ENCODE measurements around the gene WDR31. TPM values are rescaled to one million over a fixed set of nuclear protein-coding genes. Genes with fewer than 3 reads are reported as not detected.

The WDR31 gene
- total RNA-seq, 1 donor from 2014 or later = 1.6 TPM

DNA sequence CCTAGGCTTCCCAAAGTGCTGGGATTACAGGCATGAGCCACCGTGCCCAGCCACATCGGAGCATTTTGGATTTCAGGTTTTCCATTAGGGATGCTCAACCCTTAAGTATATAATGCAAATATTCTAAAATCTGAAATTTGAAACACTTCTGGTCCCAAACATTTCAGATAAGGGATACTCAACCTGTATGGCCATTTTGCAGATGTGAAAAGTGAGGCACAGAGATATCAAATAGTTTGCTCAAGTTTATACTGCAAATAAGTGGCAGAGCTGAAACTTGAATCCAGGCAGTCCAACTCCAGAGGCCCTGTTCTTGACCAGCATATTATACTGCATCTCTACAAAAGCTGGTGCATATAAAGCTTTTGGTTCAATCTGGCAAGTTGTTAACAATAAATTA is 2.4 kb downstream of the WDR31 start:
- H3K4me3 ChIP-seq (ENCODE audit: insufficient read depth, low read depth, low read length) = no peak overlapping the region
- H3K9me3 ChIP-seq (ENCODE audit: insufficient read depth, low read depth, low read length) = no peaks in the 10 kb centered on the region
- no peaks in the 10 kb centered on the region for H3K4me1 ChIP-seq (ENCODE audit: insufficient read depth, low read length)
- H3K36me3 ChIP-seq (ENCODE audit: insufficient read depth, low read length) = no peaks in the 10 kb centered on the region
- no peak overlapping the region for H3K4me2 ChIP-seq (ENCODE audit: low read length)
- Mint-ChIP-seq H3K9me3 (ENCODE audit: unreplicated experiment) (no peaks in the 10 kb centered on the region), H3K27me3 (ENCODE audit: low read depth, unreplicated experiment) (peaks cover 5% of the 10 kb centered on the region), H3K36me3 (ENCODE audit: low read depth, unreplicated experiment) (no peaks in the 10 kb centered on the region), H3K4me3 (ENCODE audit: unreplicated experiment) (no peak overlapping the region), H3K4me1 (ENCODE audit: low read depth, unreplicated experiment) (no peaks in the 10 kb centered on the region), H3K27ac (ENCODE audit: unreplicated experiment) (no peak overlapping the region)
- H4K20me1 ChIP-seq (ENCODE audit: insufficient read depth, low read length) = no peaks in the 10 kb centered on the region
- H3K27ac ChIP-seq (ENCODE audit: low read depth, low read length) = no peak overlapping the region
- no peaks in the 10 kb centered on the region for H3K27me3 ChIP-seq (ENCODE audit: insufficient read depth, low read length)
- no peak for FAIRE-seq
- H3K9ac ChIP-seq (ENCODE audit: low read length) = no peak overlapping the region
- TF ChIP-seq CTCF (IDR thresholded peaks at IDR 0.05; ENCODE audit: insufficient read depth, low read depth, low read length) = no peak
- TF ChIP-seq EZH2 (IDR thresholded peaks at IDR 0.05; ENCODE audit: insufficient read depth, low read length) = no peak
- H2AFZ ChIP-seq (ENCODE audit: low read depth, low read length) = no peak overlapping the region
- no peak for DNase-seq (ENCODE audit: low read depth)
- H3K79me2 ChIP-seq (ENCODE audit: insufficient read depth, low read length) = no peaks in the 10 kb centered on the region

DNA sequence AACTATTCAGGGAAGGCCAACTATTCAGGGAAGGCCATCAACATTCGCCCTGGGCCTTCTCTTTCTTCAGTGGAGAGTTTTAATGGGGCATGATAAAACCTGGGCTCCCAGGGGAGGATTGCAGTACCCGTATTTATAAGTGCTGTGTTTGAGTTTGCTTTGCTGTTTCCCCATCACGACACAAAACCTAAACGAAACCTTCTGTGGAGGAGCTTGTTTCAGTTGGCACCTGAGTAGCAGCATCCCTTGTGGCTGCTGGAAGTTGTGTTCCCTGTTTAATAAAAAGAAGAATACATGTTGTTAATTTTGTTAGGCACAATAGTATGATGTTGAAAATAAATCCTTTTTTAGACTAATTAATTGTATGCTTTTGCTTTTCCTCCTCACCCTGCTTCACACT is 8.3 kb downstream of the WDR31 start:
- no peak overlapping the region for H3K27ac Mint-ChIP-seq (ENCODE audit: unreplicated experiment)
- Histone ChIP-seq H3K4me2 (ENCODE audit: low read length) (no peak overlapping the region), H4K20me1 (ENCODE audit: insufficient read depth, low read length) (no peaks in the 10 kb centered on the region), H2AFZ (ENCODE audit: low read depth, low read length) (no peak overlapping the region), H3K36me3 (ENCODE audit: insufficient read depth, low read length) (no peaks in the 10 kb centered on the region), H3K9ac (ENCODE audit: low read length) (no peak overlapping the region), H3K27ac (ENCODE audit: low read depth, low read length) (no peak overlapping the region), H3K27me3 (ENCODE audit: insufficient read depth, low read length) (no peaks in the 10 kb centered on the region), H3K79me2 (ENCODE audit: insufficient read depth, low read length) (no peaks in the 10 kb centered on the region), H3K4me1 (ENCODE audit: insufficient read depth, low read length) (no peaks in the 10 kb centered on the region), H3K9me3 (ENCODE audit: insufficient read depth, low read depth, low read length) (no peaks in the 10 kb centered on the region), H3K4me3 (ENCODE audit: insufficient read depth, low read depth, low read length) (no peak overlapping the region)
- no peaks in the 10 kb centered on the region for H3K9me3 Mint-ChIP-seq (ENCODE audit: unreplicated experiment)
- H3K4me3 Mint-ChIP-seq (ENCODE audit: unreplicated experiment) = no peak overlapping the region
- TF ChIP-seq CTCF (IDR thresholded peaks at IDR 0.05; ENCODE audit: insufficient read depth, low read depth, low read length) = no peak
- no peak for TF ChIP-seq EZH2 (IDR thresholded peaks at IDR 0.05; ENCODE audit: insufficient read depth, low read length)
- H3K4me1 Mint-ChIP-seq (ENCODE audit: low read depth, unreplicated experiment) = no peaks in the 10 kb centered on the region
- H3K36me3 Mint-ChIP-seq (ENCODE audit: low read depth, unreplicated experiment) = no peaks in the 10 kb centered on the region
- FAIRE-seq = no peak
- DNase-seq (ENCODE audit: low read depth) = no peak
- no peaks in the 10 kb centered on the region for H3K27me3 Mint-ChIP-seq (ENCODE audit: low read depth, unreplicated experiment)

GRCh38 chr9:113328045-113328782 is 11.9 kb downstream of the WDR31 start:
- Histone ChIP-seq H2AFZ (ENCODE audit: low read depth, low read length) (no peak overlapping the region), H4K20me1 (ENCODE audit: insufficient read depth, low read length) (no peaks in the 10 kb centered on the region), H3K4me2 (ENCODE audit: low read length) (no peak overlapping the region), H3K36me3 (ENCODE audit: insufficient read depth, low read length) (no peaks in the 10 kb centered on the region), H3K4me1 (ENCODE audit: insufficient read depth, low read length) (no peaks in the 10 kb centered on the region), H3K27ac (ENCODE audit: low read depth, low read length) (no peak overlapping the region), H3K4me3 (ENCODE audit: insufficient read depth, low read depth, low read length) (no peak overlapping the region), H3K9me3 (ENCODE audit: insufficient read depth, low read depth, low read length) (no peaks in the 10 kb centered on the region), H3K79me2 (ENCODE audit: insufficient read depth, low read length) (no peaks in the 10 kb centered on the region), H3K27me3 (ENCODE audit: insufficient read depth, low read length) (no peaks in the 10 kb centered on the region), H3K9ac (ENCODE audit: low read length) (no peak overlapping the region)
- Mint-ChIP-seq H3K4me1 (ENCODE audit: low read depth, unreplicated experiment) (no peaks in the 10 kb centered on the region), H3K27ac (ENCODE audit: unreplicated experiment) (no peak overlapping the region), H3K9me3 (ENCODE audit: unreplicated experiment) (no peaks in the 10 kb centered on the region), H3K36me3 (ENCODE audit: low read depth, unreplicated experiment) (no peaks in the 10 kb centered on the region), H3K27me3 (ENCODE audit: low read depth, unreplicated experiment) (peaks cover 2% of the 10 kb centered on the region), H3K4me3 (ENCODE audit: unreplicated experiment) (no peak overlapping the region)
- TF ChIP-seq CTCF (IDR thresholded peaks at IDR 0.05; ENCODE audit: insufficient read depth, low read depth, low read length) = no peak
- no peak for TF ChIP-seq EZH2 (IDR thresholded peaks at IDR 0.05; ENCODE audit: insufficient read depth, low read length)
- DNase-seq (ENCODE audit: low read depth) (no peak), FAIRE-seq (no peak)

Data from astrocyte (in vitro differentiated cells and primary cell).